A549 (cell line): ENCODE results near the gene ZNF280B. TPM values are rescaled to one million over a fixed set of nuclear protein-coding genes. Genes with fewer than 3 reads are reported as not detected.

Experiments used
- ATAC-seq, 2 experiments: fragments of 200-7000 bp in 1 of 2; fragments of >200 bp in 1 of 2; cut with Nextera tagmentation in 1 of 2; cut with Tn5 transposase in 1 of 2; 3 replicates each; pipeline versions ENCODE4 v1.8.0 to v1.9.1; 2018 to 2020; ENCODE audit warnings: mild to moderate bottlenecking in 1 of 2, moderate library complexity in 1 of 2
- CTCF ChIA-PET: fragments of 300-600 bp; sonication (Branson Sonifier 250); formaldehyde crosslinking; extraction: SDS; loops from one replicate; lab custom pipeline; 2021; ENCODE audit warnings: antibody characterized with exemption, inconsistent platforms; lab: Yijun Ruan, JAX
- POLR2A ChIA-PET: fragments of 350-600 bp; formaldehyde crosslinking; extraction: SDS; loops from one replicate; lab custom pipeline; 2021; ENCODE audit warnings: antibody characterized with exemption, inconsistent platforms; lab: Yijun Ruan, JAX
- DNase-seq, 2 experiments: peaks; one replicate each; pipeline versions ENCODE4 v3.0.0 to v3.0.0-alpha.2; 2011 to 2016; ENCODE audit warnings: low read depth in 1 of 2, low spot score in 1 of 2
- FAIRE-seq: peaks from 2 replicates; lab custom pipeline; 2011; peaks lifted over from hg19 to GRCh38; lab: Jason Lieb, UNC
- H3K27ac ChIP-seq, 2 experiments: fragments of >200 bp; sonication (Bioruptor Twin); formaldehyde crosslinking; 3 replicates each; pipeline ENCODE4 v1.5.1; 2016 to 2017
- H3K4me1 ChIP-seq: fragments of >200 bp; sonication (Bioruptor Twin); formaldehyde crosslinking; 3 replicates; pipeline ENCODE4 v1.6.1; 2016
- H3K4me2 ChIP-seq: fragments of >200 bp; sonication (Bioruptor Twin); formaldehyde crosslinking; 3 replicates; pipeline ENCODE4 v1.6.1; 2016
- H3K4me3 ChIP-seq: fragments of >200 bp; sonication (Bioruptor Twin); formaldehyde crosslinking; 3 replicates; pipeline ENCODE4 v1.5.1; 2016
- H3K9me3 ChIP-seq: fragments of >200 bp; sonication (Bioruptor Twin); formaldehyde crosslinking; 3 replicates; pipeline ENCODE4 v1.6.1; 2016
- CHD2 ChIP-seq: fragments of 150-350 bp; IDR thresholded peaks from 2 replicates; pipeline ENCODE4 v1.6.1; 2014; ENCODE audit warnings: low read length; ENCODE audit not compliant: partially characterized antibody
- EHMT2 ChIP-seq: fragments of 200-600 bp; sonication (generic); IDR thresholded peaks from 2 replicates; pipeline ENCODE4 v1.6.1; 2016; ENCODE audit warnings: antibody characterized with exemption, low read depth, mild to moderate bottlenecking, moderate library complexity
- FOSL2 ChIP-seq, 2 experiments: fragments of 450-650 bp in 1 of 2; fragments of >200 bp in 1 of 2; sonication (Bioruptor Twin) in 1 of 2; formaldehyde crosslinking; IDR thresholded peaks; 2 replicates each; pipeline versions ENCODE4 v1.5.0 to v1.6.1; 2016 to 2020; ENCODE audit warnings: mild to moderate bottlenecking in 1 of 2, moderate library complexity in 1 of 2
- FOXS1 ChIP-seq: fragments of 250-450 bp; sonication (Bioruptor Pico); IDR thresholded peaks from 2 replicates; pipeline ENCODE4 v1.5.0; 2020; ENCODE audit warnings: mild to moderate bottlenecking, moderate library complexity
- GATA3 ChIP-seq: IDR thresholded peaks from 2 replicates; pipeline ENCODE4 v1.6.1; 2012; ENCODE audit warnings: borderline replicate concordance
- HES2 ChIP-seq: fragments of >200 bp; sonication (Bioruptor Twin); formaldehyde crosslinking; IDR thresholded peaks from 2 replicates; pipeline ENCODE4 v1.6.1; 2016
- JUN ChIP-seq, 2 experiments: fragments of >200 bp; sonication (Bioruptor Twin); formaldehyde crosslinking; IDR thresholded peaks; 2 replicates in 1 of 2; 3 replicates in 1 of 2; pipeline ENCODE4 v1.6.1; 2016 to 2017
- JUNB ChIP-seq: fragments of >200 bp; sonication (Bioruptor Twin); formaldehyde crosslinking; IDR thresholded peaks from 2 replicates; pipeline ENCODE4 v1.6.1; 2016
- KDM1A ChIP-seq: fragments of 200-600 bp; sonication (generic); IDR thresholded peaks from 2 replicates; pipeline ENCODE4 v1.6.1; 2016; ENCODE audit warnings: low read depth, mild to moderate bottlenecking
- KDM5A ChIP-seq: fragments of 200-600 bp; sonication (generic); IDR thresholded peaks from 2 replicates; pipeline ENCODE4 v1.6.1; 2016; ENCODE audit warnings: antibody characterized with exemption, mild to moderate bottlenecking
- MAFK ChIP-seq: fragments of 450-650 bp; IDR thresholded peaks from 2 replicates; pipeline ENCODE4 v1.6.1; 2014; ENCODE audit not compliant: partially characterized antibody
- POLR2A ChIP-seq: IDR thresholded peaks from 2 replicates; pipeline ENCODE4 v1.6.1; 2012; ENCODE audit warnings: mild to moderate bottlenecking, low read length
- REST ChIP-seq: fragments of 200-600 bp; sonication (generic); IDR thresholded peaks from 2 replicates; pipeline ENCODE4 v1.6.1; 2016; ENCODE audit warnings: antibody characterized with exemption, mild to moderate bottlenecking, moderate library complexity
- TFCP2L1 ChIP-seq: fragments of 250-450 bp; sonication (Bioruptor Pico); IDR thresholded peaks from 2 replicates; pipeline ENCODE4 v1.5.0; 2021; ENCODE audit warnings: mild to moderate bottlenecking
- TP53 ChIP-seq: fragments of 250-450 bp; sonication (Bioruptor Pico); IDR thresholded peaks from 2 replicates; pipeline ENCODE4 v1.5.0; 2021; ENCODE audit warnings: mild to moderate bottlenecking, moderate library complexity
- ZNF302 ChIP-seq: fragments of 250-450 bp; sonication (Bioruptor Pico); IDR thresholded peaks from 2 replicates; pipeline ENCODE4 v1.9.0; 2021; ENCODE audit warnings: inconsistent platforms, mild to moderate bottlenecking, moderate library complexity
- WGBS: methylation state at CpG from one replicate; pipeline ENCODE4 v1.1.6; 2017; ENCODE audit errors: missing lambda C conversion rate; 5-methylcytosine and 5-hydroxymethylcytosine counted together
- polyA plus RNA-seq, 4 experiments: library from polyadenylated mRNA; depleted of rRNA in 3 of 4; stranded (reverse); fragments of >200 nt; fragmentation: RNase III in 1 of 4; extraction: RNeasy Plus Mini Kit Qiagen cat#74134 plus additional on column Dnase treatment in 1 of 4; gene quantifications; 2 replicates in 3 of 4; 3 replicates in 1 of 4; pipeline ENCODE4 v1.2.3, GENCODE V29; 2011 to 2017
- TF ChIP-seq, protein P1 (sequence below): fragments of 150-350 bp; IDR thresholded peaks from 2 replicates; pipeline ENCODE4 v1.6.1; 2014; ENCODE audit warnings: low read depth, mild to moderate bottlenecking, low read length

Gene ZNF280B
- polyA plus RNA-seq, 2 of the 4 experiments (the other 2 are of a cell fraction): 2.3 to 5.1 TPM

GRCh38 chr22:22484023-22484422 lies 24.5 kb downstream of the ZNF280B start:
- TF ChIP-seq FOXS1 (CRISPR knock-in tag): no peak
- no peak for TF ChIP-seq JUNB
- TF ChIP-seq POLR2A: no peak
- TF ChIP-seq TFCP2L1 (CRISPR knock-in tag): no peak
- TF ChIP-seq REST: no peak
- TF ChIP-seq KDM1A: no peak
- no peak for TF ChIP-seq GATA3
- no peak for TF ChIP-seq HES2
- TF ChIP-seq KDM5A: no peak
- no peak for TF ChIP-seq ZNF302
- TF ChIP-seq TP53 (CRISPR knock-in tag): no peak
- TF ChIP-seq MAFK: no peak
- no peak for TF ChIP-seq FOSL2 (IDR thresholded peaks at IDR 0.05)
- no peak for TF ChIP-seq FOSL2 (CRISPR knock-in tag; IDR thresholded peaks at IDR 0.05)
- no peak overlapping the region for H3K4me3 ChIP-seq
- no peaks in the 10 kb centered on the region for H3K9me3 ChIP-seq
- peaks cover 4% of the 10 kb centered on the region; the same call in 1 of the 3 replicates for H3K4me1 ChIP-seq
- ChIA-PET CTCF (interaction anchor here (0.6 kb wide), 1 partner anchor 11 kb away, joined by 4 read pairs; no protein-coding TSS in a partner anchor), POLR2A (no interaction called here)
- FAIRE-seq: no peak
- ATAC-seq: no peak
- no peak for DNase-seq
- H3K4me2 ChIP-seq: no peak overlapping the region
- no peak overlapping the region for H3K27ac ChIP-seq
- 90% methylated on average over 11 of the region's 11 CpGs for WGBS

DNA sequence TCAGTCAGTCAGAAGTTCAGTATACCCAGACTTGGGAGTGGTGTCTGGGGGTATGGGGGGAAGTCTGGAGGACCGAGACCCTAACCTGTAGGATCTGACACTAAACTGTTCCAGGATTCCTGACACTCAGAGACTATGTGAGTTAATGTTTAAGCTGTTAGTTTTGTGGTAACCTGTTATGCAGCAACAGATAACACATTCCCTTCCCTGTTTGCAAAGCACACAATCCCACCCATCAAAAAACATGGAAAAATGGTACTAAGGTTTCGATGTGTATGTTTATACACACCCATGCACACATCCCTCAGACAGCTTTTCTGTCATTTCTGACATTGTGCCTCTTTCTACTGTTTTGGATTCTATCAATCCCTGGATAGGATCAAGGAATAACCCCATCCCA lies 27.6 kb downstream of the ZNF280B start:
- FAIRE-seq (no peak), DNase-seq (no peak), ATAC-seq (no peak)
- ChIA-PET CTCF (interaction anchor here (0.8 to 1.8 kb wide), 7 partner anchors 15 to 478 kb away, joined by 3 to 6 read pairs (median 3); partner anchors contain the start of gene ZNF280A), POLR2A (no interaction called here)
- H3K4me1 ChIP-seq: peaks cover 4% of the 10 kb centered on the region; the same call in 1 of the 3 replicates
- H3K27ac ChIP-seq: no peak overlapping the region
- H3K9me3 ChIP-seq: no peaks in the 10 kb centered on the region
- H3K4me2 ChIP-seq: no peak overlapping the region
- TF ChIP-seq REST (no peak), CHD2 (no peak), EHMT2 (no peak)
- H3K4me3 ChIP-seq: no peak overlapping the region
- WGBS: 29% methylated on average over 2 of the region's 2 CpGs

- H3K4me1 ChIP-seq: peaks cover 4% of the 10 kb centered on the region; the same call in 1 of the 3 replicates
- CTCF ChIA-PET: interaction anchor here (0.8 to 1.8 kb wide), 5 partner anchors 15 to 479 kb away, joined by 3 to 6 read pairs (median 3); partner anchors contain the start of gene ZNF280A
- no peaks in the 10 kb centered on the region for H3K9me3 ChIP-seq
- TF ChIP-seq JUN (IDR thresholded peaks at IDR 0.05): no peak
- TF ChIP-seq, protein P1, sequence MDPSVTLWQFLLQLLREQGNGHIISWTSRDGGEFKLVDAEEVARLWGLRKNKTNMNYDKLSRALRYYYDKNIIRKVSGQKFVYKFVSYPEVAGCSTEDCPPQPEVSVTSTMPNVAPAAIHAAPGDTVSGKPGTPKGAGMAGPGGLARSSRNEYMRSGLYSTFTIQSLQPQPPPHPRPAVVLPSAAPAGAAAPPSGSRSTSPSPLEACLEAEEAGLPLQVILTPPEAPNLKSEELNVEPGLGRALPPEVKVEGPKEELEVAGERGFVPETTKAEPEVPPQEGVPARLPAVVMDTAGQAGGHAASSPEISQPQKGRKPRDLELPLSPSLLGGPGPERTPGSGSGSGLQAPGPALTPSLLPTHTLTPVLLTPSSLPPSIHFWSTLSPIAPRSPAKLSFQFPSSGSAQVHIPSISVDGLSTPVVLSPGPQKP: no peak
- no peak for TF ChIP-seq POLR2A
- no peak for TF ChIP-seq TFCP2L1 (CRISPR knock-in tag)
- no peak for DNase-seq
- WGBS: 94% methylated on average over 5 of the region's 5 CpGs
- no peak overlapping the region for H3K27ac ChIP-seq
- no peak overlapping the region for H3K4me3 ChIP-seq
- FAIRE-seq: no peak
- no peak for ATAC-seq
- no peak overlapping the region for H3K4me2 ChIP-seq
- POLR2A ChIA-PET: no interaction called here
These were observed 28.5 kb downstream of the ZNF280B start for GRCh38 chr22:22479999-22480532.
